ENCODE measurements around the gene IL17A.

The IL17A gene

GRCh38 chr6:52186075-52186474 is at the start of gene IL17A:
IL17A (plus strand) TSS chr6:52186375; CDS start chr6:52186432, 57 bp downstream.
- H4K20me1 ChIP-seq (ENCODE audit: insufficient read depth, low read length) = no peaks in the 10 kb centered on the region
- TF ChIP-seq CTCF (IDR thresholded peaks at IDR 0.05; ENCODE audit: low read length) (no peak), EZH2 (optimal IDR thresholded peaks at IDR 0.05; ENCODE audit: low read depth, low read length) (no peak), EZH2phosphoT487 (IDR thresholded peaks at IDR 0.05; ENCODE audit: low read length) (no peak)
- peak within 1 kb of the TSS; percentile 27; the same call in 1 of the 2 replicates for H3K4me2 ChIP-seq (ENCODE audit: low read depth, low read length)
- H2AFZ ChIP-seq (ENCODE audit: low read length) = no peak within 1 kb of the TSS
- no peaks in the 10 kb centered on the region for H3K9me2 ChIP-seq (replicated peaks; ENCODE audit: insufficient read depth, low read length)
- H3F3A ChIP-seq (ENCODE audit: insufficient read depth, low read length) = peaks cover 19% of the 10 kb centered on the region
- DNase-seq = no peak
- no peaks in the 10 kb centered on the region for H3K36me3 ChIP-seq (replicated peaks; ENCODE audit: insufficient read depth, low read length)
- H3K27ac ChIP-seq (ENCODE audit: low read length) = peak within 1 kb of the TSS; percentile 24; the same call in 1 of the 2 replicates
- no peak within 1 kb of the TSS for H3K9ac ChIP-seq (ENCODE audit: low read length)
- no peaks in the 10 kb centered on the region for H3K27me3 ChIP-seq (replicated peaks; ENCODE audit: insufficient read depth, low read length)
- no peak within 1 kb of the TSS for H3K4me3 ChIP-seq (ENCODE audit: low read length)
- H3K79me2 ChIP-seq (ENCODE audit: low read length) = no peaks in the 10 kb centered on the region
- H3K4me1 ChIP-seq (ENCODE audit: low read length) = peaks cover 49% of the 10 kb centered on the region
- H3K9me3 ChIP-seq (replicated peaks; ENCODE audit: insufficient read depth, low read length) = no peaks in the 10 kb centered on the region

GRCh38 chr6:52136934-52137467 is 49.2 kb upstream of the IL17A start:
- no peak overlapping the region for H3K4me3 ChIP-seq (ENCODE audit: low read length)

GRCh38 chr6:52138284-52138683 is 47.9 kb upstream of the IL17A start:
- no peaks in the 10 kb centered on the region for H3K79me2 ChIP-seq (ENCODE audit: low read length)
- no peaks in the 10 kb centered on the region for H3K9me2 ChIP-seq (replicated peaks; ENCODE audit: insufficient read depth, low read length)
- H3K4me3 ChIP-seq (ENCODE audit: low read length) = no peak overlapping the region
- H3K9ac ChIP-seq (ENCODE audit: low read length) = no peak overlapping the region
- no peaks in the 10 kb centered on the region for H3K9me3 ChIP-seq (replicated peaks; ENCODE audit: insufficient read depth, low read length)
- H3K27me3 ChIP-seq (replicated peaks; ENCODE audit: insufficient read depth, low read length) = no peaks in the 10 kb centered on the region
- H3K27ac ChIP-seq (ENCODE audit: low read length) = no peak overlapping the region
- no peaks in the 10 kb centered on the region for H3K36me3 ChIP-seq (replicated peaks; ENCODE audit: insufficient read depth, low read length)
- no peaks in the 10 kb centered on the region for H4K20me1 ChIP-seq (ENCODE audit: insufficient read depth, low read length)
- no peaks in the 10 kb centered on the region for H3F3A ChIP-seq (ENCODE audit: insufficient read depth, low read length)
- H3K4me2 ChIP-seq (ENCODE audit: low read depth, low read length) = no peak overlapping the region
- DNase-seq = peak; percentile 39
- no peak for TF ChIP-seq CTCF (IDR thresholded peaks at IDR 0.05; ENCODE audit: low read length)
- no peak for TF ChIP-seq EZH2phosphoT487 (IDR thresholded peaks at IDR 0.05; ENCODE audit: low read length)
- TF ChIP-seq EZH2 (optimal IDR thresholded peaks at IDR 0.05; ENCODE audit: low read depth, low read length) = no peak
- H3K4me1 ChIP-seq (ENCODE audit: low read length) = peaks cover 34% of the 10 kb centered on the region
- no peak overlapping the region for H2AFZ ChIP-seq (ENCODE audit: low read length)

More at GRCh38 chr6:52136934-52137467, 49.2 kb upstream of the IL17A start:
- no peak overlapping the region for H2AFZ ChIP-seq (ENCODE audit: low read length)
- no peaks in the 10 kb centered on the region for H3F3A ChIP-seq (ENCODE audit: insufficient read depth, low read length)
- H3K4me2 ChIP-seq (ENCODE audit: low read depth, low read length) = no peak overlapping the region
- DNase-seq = no peak
- no peaks in the 10 kb centered on the region for H3K79me2 ChIP-seq (ENCODE audit: low read length)
- H3K4me1 ChIP-seq (ENCODE audit: low read length) = peaks cover 34% of the 10 kb centered on the region
- H3K9me3 ChIP-seq (replicated peaks; ENCODE audit: insufficient read depth, low read length) = no peaks in the 10 kb centered on the region
- TF ChIP-seq CTCF (IDR thresholded peaks at IDR 0.05; ENCODE audit: low read length) (no peak), EZH2phosphoT487 (IDR thresholded peaks at IDR 0.05; ENCODE audit: low read length) (no peak), EZH2 (optimal IDR thresholded peaks at IDR 0.05; ENCODE audit: low read depth, low read length) (no peak)
- H3K36me3 ChIP-seq (replicated peaks; ENCODE audit: insufficient read depth, low read length) = no peaks in the 10 kb centered on the region
- H4K20me1 ChIP-seq (ENCODE audit: insufficient read depth, low read length) = no peaks in the 10 kb centered on the region
- H3K9ac ChIP-seq (ENCODE audit: low read length) = no peak overlapping the region
- no peaks in the 10 kb centered on the region for H3K27me3 ChIP-seq (replicated peaks; ENCODE audit: insufficient read depth, low read length)
- no peaks in the 10 kb centered on the region for H3K9me2 ChIP-seq (replicated peaks; ENCODE audit: insufficient read depth, low read length)
- no peak overlapping the region for H3K27ac ChIP-seq (ENCODE audit: low read length)

Data from MM.1S (cell line).